Esophagus muscularis mucosa (tissue), 3 donors: ENCODE results near the gene MICAL3.

Experiments
- CTCF ChIP-seq, 3 experiments: fragments of 200-600 bp in 2 of 3; fragments of 450-650 bp in 1 of 3; sonication (generic) in 2 of 3; IDR thresholded peaks; one replicate each; pipeline ENCODE4 v1.5.1; 2017 to 2019; ENCODE audit warnings: antibody characterized with exemption in 3 of 3, mild to moderate bottlenecking in 2 of 3, moderate library complexity in 1 of 3
- POLR2A ChIP-seq: fragments of 450-650 bp; IDR thresholded peaks from one replicate; pipeline ENCODE4 v1.6.1; 2017; ENCODE audit warnings: antibody characterized with exemption, moderate library complexity, mild to moderate bottlenecking, low read depth

- TF ChIP-seq CTCF (IDR thresholded peaks at IDR 0.05), result no peak
- TF ChIP-seq POLR2A, result no peak
These were observed 117.2 kb downstream of the MICAL3 start for GRCh38 chr22:17906978-17907747.
